Measurements from ENCODE around the gene SPNS2.

SPNS2 gene

DNA sequence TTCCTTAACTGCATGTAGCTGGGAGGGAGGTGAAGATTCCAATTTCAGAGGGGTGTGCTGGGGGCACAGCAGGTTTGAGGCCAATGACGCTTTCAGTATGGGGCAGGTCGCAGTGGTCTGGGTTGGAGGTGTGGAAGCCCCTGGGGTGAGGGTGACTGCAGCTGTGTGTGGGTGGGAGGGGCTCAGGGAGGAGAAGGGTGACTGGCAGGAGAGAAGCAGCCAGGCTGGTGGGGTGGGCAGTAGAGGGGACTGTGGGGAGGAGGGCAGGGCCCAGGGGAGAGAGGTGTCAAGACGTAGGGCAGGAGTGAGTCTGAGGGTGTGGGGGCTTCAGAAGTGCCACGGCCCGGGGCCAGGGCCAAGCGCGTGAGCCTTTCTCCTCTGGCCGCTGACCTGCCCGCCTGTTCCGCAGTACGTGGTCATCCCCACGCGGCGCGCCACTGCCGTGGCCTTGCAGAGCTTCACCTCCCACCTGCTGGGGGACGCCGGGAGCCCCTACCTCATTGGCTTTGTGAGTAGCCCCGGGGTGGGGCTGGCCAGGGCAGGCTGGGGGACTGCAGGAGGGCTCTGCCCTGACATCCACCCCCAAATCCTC, 37.1 kb downstream of the SPNS2 start:
- in situ Hi-C loops (cut with MboI; ENCODE audit: low sequenced_read_pairs) = no loop called here

DNA sequence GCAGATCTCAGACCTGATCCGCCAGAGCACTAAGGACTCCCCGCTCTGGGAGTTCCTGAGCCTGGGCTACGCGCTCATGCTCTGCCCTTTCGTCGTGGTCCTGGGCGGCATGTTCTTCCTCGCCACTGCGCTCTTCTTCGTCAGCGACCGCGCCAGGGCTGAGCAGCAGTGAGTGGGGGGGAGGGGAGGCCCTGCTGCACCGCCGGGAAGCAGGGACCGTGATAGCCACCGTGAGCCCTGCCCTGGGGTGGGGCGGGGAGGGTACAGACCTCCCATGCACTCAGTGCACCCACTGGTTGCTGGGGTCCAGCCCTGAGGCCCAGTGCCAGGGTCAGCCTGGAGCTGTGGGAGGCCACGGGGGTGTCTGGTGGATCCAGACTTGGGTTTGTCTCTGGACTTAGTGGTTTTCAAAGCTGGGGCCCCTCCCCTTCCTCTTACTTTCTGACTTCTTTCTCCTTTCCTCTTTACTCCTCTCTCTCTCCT, 37.6 kb downstream of the SPNS2 start:
- in situ Hi-C loops (cut with MboI; ENCODE audit: low sequenced_read_pairs) = no loop called here

DNA sequence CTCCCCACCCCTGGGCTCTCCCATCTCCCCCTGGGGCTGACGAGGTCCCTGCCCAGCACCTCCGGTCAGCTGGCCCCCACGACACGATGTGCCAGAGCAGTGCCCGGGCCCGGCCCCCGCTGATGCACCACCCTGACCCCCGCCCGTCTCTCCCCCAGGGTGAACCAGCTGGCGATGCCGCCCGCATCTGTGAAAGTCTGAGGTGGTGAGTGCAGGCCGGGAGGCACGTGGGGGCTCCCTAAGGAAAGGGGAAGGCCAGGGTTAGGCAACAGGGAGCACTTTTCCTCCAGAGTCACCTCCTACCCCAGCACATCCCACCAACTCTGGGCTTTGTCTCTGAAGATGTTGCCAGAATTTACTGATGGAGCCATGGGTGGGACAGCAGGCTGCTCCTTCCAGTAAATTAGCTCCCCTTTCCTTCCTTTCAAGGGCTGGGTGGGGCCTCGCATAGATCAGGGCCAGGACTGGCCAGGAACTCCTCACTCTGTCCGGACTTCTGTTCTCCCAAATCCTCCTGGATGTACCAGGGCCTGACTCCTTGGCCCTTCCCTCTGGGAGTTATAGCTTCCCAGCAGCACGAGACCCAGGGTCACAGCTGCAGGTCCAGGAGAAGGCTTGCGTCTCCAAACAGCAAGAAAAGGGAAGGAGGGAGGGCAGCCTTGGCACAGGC, 38.2 kb downstream of the SPNS2 start:
- in situ Hi-C loops (cut with MboI; ENCODE audit: low sequenced_read_pairs) = no loop called here

DNA sequence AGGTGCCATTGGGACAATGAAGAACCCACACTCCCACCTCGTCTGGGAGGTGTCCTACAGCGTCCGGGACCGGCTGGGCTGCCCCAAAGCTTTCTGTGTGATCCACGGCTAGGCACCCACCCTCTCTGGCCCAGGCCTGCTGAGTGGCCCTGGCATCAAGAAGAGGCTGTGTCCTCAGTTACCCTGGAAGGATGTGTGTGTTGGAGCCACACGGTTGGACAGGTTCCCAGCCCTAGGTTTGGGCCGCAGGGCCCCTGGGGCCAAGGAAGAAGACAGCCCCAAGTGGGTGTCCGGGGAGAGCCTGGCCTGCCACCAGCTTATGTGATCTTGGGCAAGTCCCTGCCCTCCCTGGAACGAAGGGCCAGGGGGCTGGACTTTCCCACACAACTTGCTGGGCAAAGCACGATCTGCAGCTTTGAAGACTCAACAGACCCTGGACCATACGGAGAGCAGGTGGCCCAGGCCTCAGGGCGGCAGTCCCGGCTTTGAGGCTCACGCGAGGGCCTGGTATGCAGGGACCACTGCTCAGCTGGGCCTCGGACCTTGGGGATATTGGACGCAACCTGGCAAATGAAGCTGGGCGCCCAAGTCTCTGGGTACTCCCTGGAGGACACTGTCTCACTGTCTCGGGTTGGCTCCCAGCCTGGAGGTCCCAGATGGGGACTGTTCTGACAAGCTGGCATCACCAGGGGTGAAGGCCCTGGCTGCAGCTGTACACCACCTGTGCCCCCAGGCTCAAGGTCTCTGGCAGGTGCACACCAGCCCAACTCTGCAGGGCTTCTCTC, 39.0 kb downstream of the SPNS2 start:
- in situ Hi-C loops (cut with MboI; ENCODE audit: low sequenced_read_pairs) = no loop called here

DNA sequence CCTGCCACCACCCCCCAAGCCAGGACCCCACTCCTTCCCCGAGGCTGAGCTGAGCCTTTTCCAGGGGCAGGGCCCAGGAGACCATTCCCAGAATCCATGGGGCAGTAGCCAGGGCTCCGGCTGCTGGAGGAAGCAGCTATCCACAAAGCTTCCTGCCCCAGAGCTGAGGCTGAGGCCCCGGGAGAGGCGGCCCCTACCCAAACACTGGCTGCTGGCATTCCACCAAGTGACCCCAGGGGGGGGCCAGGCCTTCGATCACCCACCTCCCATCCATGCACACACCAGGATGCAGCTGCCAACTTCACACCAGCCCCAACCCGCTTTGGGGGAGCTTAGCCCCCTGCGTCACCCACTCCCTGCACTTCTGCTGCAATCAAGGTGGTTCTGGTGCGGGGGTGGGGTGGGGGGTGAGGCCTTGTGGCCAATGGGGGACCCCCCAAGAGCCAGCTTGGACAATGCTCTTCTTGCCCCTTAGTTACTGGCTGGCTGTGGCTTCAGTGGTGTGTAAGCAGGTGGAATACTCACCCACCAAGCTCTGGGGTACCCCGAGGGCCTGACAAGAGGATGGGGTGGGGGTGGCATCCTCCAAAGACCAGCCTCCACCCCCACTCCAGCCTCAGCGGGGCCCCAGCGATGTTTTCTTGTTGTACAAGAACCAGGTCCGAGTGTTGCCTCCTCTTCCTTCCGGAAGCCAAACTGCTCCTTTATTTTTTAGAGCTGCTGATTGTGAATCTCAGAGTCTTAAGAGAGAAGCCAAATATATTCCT, 39.7 kb downstream of the SPNS2 start:
- in situ Hi-C loops (cut with MboI; ENCODE audit: low sequenced_read_pairs) = no loop called here

DNA sequence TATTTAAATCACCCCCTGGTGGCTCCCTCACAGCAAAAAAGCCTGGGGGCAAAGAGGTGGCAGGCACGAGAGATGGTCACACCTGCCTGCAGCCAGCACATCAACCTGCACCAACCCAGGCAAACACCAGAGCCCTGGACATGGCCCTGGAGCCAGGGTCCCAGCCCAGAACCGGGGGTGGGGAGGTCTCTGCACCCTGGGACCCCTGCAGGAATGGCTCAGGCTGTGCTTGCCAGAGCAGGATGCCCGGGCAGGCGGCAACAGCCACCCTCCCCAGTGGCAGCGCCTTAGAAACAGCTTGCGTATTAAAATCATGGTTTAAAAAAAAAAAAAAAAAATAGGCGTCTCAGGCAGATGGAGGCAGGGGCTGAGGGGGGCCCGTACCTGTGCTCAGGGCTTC, 40.3 kb downstream of the SPNS2 start:
- in situ Hi-C loops (cut with MboI; ENCODE audit: low sequenced_read_pairs) = no loop called here

DNA sequence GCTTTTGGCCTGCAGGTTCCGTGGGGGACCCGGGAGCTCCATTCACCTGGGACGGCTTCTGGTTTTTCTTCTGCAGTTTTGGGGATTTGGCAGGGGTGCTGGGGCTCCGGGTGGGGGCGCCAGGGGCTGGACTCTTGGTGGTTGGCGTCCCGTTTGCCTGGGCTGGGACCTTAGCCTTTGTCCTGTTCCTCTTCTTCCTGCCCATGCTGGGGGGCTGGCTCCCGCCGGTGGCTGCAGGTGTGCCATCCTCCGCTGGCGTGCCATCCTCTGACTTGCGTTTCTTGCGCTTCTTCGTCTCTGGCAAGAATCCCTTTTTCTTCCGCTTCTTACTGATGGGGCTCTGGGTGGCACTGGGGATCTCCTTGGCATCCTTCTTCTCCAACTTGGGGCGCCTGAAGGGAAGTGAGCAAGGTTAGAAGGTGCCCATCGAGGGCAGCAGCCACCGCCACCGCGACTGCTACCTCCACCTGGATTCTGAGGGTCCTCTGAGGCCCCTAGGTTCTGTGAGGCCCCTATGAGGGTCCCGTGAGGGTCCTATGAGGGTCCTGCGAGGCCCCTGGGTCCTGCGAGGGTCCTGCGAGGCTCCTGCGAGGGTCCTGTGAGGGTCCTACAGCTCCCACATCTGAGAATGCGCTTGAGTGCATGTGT, 41.0 kb downstream of the SPNS2 start:
- in situ Hi-C loops (cut with MboI; ENCODE audit: low sequenced_read_pairs) = no loop called here

DNA sequence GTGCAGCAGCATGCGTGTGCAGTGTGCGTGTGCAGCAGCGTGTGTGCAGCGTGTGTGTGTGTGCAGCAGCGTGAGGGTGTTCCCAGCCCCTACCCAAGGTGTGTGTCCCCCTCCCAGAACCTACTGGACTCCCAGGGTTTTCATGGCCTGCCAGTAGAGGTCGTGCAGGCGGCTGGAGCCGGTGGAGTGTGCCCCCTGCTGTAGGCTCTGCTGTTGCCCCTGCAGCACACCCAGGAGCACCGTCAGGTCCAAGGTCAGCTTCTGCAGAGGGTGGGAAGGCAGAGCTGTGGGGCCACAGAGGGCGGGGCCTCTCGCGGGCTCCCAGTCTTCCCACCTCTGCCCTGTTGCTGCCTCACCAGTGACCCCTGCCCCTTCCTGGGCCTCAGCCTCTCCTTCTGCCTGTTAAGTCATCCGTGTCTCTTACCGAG, 41.6 kb downstream of the SPNS2 start:
- in situ Hi-C loops (cut with MboI; ENCODE audit: low sequenced_read_pairs) = no loop called here

DNA sequence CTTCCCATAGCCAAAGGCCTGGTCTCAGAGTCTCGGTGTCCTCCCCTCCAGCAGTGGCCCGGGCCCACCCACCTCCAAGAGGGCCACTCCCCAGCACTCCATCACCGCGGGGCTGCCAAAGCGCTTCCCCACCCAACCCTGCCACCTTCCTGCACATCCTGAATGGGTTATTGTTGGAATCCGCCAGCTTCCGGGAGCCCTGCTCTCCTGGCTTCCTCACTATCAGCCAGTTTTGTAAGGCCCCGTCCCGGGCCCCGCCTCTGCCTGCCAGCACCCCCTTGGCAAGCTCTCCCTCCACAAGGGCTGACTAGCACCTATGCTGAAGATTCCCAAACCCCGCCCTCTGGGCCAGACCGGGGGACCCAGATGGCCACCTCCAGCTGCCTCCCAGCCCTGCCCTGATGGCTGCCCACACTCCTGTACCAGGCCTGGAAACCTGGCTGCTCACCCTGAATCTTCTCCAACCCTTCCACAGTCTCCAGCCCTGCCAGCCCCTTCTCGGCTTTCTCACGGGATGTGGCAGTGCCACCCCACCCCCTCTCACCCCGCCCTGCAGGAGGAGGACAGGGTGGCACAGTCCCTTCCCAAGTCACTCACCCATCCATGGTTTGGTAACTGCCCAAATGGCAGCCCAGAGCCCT, 42.1 kb downstream of the SPNS2 start:
- in situ Hi-C loops (cut with MboI; ENCODE audit: low sequenced_read_pairs) = no loop called here

DNA sequence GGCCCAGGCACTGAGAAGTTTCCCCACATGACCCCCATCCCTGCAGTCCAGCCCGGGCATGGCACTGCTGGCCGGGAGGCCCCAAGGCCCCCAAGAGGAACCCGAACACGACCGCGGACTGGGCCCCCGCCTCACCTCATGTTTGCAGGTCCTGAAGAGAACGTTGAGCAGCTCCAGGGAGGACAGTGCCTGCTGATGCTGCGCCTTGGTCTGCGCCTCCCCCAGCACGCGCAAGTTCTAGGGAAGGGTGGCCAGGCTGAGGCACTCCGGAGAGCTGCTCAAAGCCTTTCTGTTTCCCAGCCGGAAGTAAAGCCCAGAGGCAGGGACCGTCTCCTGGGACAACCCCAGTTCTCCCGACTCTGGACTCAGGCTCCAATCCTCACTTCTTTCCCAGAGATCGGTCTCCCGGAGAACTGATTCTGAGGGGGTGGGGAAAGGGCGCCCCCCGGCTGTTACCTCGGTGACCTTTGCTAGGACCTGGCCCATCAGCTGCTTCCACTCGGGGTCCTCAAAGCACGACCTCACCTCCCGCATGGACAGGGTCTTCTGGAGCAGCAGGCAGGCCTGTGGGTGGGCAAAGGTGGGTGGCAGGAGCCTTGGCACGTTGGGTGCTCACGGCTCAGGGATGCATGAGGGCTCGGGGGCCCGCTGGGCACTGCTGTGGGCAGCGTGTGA, 42.8 kb downstream of the SPNS2 start:
- in situ Hi-C loops (cut with MboI; ENCODE audit: low sequenced_read_pairs) = no loop called here

DNA sequence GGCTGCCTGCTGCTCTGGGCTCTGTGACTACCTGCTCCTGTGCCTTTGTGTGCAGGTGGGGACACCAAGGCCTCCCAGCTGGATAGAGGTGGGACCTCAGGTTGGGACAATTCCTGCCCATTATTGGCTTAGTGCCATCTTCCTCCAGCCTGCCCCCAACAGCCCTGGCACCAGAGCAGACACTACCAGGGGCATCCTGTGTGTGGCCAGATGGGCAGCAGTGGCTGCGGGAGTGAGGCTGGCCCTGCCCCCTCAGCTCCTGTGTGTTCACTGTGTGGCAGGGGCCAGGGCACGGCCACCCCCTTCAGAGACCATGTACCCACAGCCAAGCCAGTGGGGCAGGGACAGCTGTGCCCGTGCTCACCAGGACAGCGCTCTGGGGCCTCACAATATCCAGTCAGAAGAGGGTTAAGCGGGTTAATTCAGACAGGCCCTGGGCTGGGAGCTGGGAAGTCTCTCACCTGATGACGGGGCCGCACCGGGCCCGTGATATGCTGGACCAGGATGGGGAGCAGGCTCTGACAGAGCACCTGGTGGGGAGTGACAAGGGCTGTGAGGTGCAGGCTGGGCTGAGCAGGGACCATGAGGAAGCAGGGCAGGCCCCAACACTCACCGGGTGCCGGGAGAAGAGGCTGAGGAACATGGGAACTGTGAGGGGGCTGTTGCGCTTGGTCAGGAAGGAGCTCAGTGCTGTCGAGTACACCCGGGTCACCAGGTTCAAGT, 43.5 kb downstream of the SPNS2 start:
- in situ Hi-C loops (cut with MboI; ENCODE audit: low sequenced_read_pairs) = no loop called here

DNA sequence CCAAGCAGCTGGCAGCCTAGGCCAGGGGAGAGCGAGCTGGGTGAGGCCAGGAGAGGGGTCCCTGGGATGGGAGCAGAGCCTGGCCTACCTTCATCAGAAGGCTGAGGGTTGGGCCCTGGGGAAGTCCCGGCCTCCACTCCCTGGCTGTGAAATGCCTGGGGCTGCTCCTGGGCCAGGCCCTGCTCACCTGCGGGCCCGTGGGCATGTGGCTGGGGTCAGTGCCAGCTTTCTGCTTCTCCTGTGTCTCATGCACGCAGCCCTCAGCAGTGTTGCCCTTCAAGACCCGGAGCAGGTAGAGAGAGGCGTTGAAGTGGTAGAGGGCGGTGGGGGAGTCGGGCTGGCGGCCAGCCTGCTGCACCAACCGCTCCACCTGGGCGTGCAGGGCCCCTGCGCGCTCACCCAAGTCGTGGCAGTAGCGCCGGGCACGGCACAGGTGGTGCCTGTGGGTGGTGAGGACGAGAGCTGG, 44.1 kb downstream of the SPNS2 start:
- in situ Hi-C loops (cut with MboI; ENCODE audit: low sequenced_read_pairs) = no loop called here

DNA sequence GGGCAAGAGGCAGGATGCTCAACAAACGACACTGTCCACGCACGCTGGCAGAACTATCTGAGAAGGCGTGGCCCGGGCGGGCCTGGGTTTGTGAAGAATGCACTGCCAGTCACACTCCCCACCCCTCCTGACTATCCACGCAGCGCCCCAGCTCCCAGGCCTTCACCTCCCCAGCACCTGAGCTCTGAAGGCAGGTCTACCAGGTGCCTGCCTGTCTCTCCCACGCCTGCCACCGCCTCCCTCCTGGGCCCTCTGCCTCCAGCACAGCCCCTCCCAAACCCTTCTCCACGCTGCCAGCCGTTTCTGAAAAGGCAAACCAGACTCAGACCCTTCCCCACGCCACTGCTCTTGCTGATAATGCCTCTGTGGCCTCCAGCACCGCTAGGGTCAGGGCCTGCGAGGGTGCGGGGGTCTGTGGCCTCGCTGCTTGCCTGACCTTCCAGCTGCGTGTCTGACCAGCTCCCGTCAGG, 44.9 kb downstream of the SPNS2 start:
- in situ Hi-C loops (cut with MboI; ENCODE audit: low sequenced_read_pairs) = no loop called here

DNA sequence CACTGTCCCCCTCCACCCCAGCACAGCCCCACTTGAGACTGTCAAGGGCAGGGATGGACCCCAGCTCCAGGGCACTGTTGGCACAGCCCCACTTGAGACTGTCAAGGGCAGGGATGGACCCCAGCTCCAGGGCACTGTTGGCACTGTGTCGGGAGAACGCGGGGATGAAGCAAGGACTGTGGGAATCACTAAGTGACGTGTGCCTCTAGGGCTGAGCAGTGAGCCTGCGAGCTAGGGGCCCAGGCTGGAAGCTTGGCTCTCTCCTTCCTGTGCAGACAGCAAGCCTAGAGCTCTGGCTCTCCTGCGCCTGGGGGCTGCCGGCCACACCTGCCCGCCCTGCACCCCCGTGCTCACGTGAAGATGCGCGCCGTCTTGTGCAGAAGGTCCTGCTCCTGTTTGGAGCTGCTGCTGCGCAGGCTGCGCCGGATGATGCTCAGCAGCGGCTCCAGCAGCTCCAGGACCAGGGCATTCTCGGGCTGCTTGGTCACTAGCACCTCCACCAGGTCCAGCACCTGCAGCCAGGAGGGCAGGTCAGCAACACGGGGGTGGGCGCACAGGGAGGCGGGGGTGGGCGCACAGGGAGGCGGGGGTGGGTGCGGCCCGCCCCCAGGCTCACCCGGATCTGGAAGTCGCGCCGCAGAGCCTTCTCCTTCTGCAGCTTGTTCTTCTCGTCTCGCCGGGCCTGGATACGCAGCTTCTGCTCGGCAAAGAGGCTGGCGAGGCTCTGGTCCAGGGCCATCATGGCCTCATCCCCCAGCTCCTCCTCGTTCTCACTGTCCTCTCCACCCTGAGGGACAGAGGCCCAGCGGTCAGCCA, 45.7 kb downstream of the SPNS2 start:
- in situ Hi-C loops (cut with MboI; ENCODE audit: low sequenced_read_pairs) = no loop called here

DNA sequence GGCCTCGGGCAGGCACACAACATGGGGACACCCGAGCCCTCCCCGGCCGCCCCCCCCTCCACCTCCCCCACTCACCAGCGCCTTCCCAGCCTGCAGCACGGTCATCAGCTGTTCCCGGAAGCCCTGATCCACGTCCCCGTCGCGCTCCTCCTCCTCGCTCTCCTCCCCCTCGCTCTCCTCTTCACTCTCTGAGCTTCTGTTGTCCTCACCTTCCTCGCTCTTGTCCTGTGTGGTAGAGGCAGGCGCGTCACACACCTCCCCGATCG, 46.2 kb downstream of the SPNS2 start:
- in situ Hi-C loops (cut with MboI; ENCODE audit: low sequenced_read_pairs) = no loop called here

DNA sequence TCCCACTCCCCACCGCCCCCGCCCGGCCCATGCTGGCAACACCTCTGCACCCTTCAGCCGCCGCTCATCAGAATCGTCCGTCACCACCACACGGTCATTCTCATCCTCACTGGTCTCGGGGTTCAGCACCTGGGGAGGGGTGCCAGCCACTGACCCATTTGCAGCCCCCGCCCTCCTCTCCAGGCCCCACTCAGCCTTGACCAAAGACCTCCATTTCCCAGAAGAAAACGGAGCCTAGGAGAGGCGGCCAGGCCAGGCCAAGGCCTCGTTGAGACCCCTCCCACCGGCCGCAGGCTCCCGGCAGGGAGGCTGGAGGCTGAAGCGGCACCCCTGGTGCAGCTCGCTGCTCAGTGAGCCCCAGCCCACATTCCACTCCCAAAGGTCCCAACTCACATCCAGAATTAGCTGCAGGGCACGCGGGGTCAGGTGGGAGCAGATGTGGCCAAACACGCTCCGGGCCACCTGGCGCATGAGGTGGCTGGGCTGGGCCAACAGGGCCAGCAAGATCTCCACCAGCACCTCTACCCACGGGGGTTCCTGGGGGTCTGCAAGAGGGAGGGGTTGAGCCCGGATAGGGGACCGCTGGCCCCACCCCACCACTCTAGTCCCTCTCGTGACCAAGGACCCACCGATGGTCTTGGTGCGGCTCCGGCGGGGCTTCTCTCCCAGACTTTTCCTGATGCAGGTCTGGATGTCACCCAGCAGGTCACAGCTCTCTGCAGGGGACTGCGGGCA, 46.7 kb downstream of the SPNS2 start:
- in situ Hi-C loops (cut with MboI; ENCODE audit: low sequenced_read_pairs) = no loop called here

DNA sequence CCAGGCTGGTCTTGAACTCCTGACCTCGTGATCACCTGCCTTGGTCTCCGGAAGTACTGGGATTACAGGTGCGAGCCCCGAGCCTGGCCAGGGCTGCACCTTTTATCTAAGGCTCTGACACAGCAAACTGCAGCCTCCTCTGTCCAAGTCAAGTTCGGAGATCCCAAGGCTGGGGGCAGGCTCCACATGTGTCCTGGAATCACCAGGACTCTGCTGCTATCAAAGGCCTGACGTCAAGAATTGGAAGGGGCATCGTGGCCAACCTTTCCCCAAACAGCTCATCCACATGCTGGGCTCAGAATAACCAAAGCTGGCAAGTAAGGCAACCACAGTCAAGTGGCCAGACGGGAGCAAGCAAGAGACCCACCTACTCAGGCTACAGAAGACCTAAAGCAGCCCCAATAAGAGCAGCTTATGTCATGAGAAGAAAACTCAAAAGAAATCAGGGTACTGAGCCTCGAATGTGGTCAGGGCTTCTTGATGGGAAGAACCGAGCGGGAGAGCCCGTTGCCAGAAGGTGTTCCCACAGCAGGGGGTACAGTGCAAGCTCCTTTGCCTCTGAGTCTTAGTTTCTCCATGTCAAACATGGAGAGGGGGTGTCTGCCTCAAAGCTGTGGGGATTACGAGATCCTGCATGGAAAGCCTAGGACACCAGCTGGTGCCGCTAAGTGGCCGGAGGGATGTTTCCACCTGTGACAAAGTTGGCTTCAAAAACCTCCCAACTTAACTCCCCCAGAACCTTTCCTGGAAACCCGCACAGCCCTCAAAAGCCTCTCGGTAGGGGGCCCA, 48.6 kb downstream of the SPNS2 start:
- in situ Hi-C loops (cut with MboI; ENCODE audit: low sequenced_read_pairs) = no loop called here

Data from HL-60/S4 treated with phorbol 12-myristate 13-acetate at 8.2 ng/mL for 4 days and 3 days (cell line).